Measurements from ENCODE around the gene BBX.

The BBX gene

GRCh38 chr3:107644631-107645030, 121.9 kb downstream of the BBX start:
- in situ Hi-C loops (cut with HindIII; ENCODE audit: low sequenced_read_pairs): no loop called here

GRCh38 chr3:107650788-107651187, 128.0 kb downstream of the BBX start:
- in situ Hi-C loops (cut with HindIII; ENCODE audit: low sequenced_read_pairs): no loop called here

- in situ Hi-C loops (cut with HindIII; ENCODE audit: low sequenced_read_pairs): no loop called here
Measured at GRCh38 chr3:107651782-107652181, 129.0 kb downstream of the BBX start.

- in situ Hi-C loops (cut with HindIII; ENCODE audit: low sequenced_read_pairs): no loop called here
Measured at GRCh38 chr3:107654218-107654617, 131.5 kb downstream of the BBX start.

GRCh38 chr3:107657971-107658370, 135.2 kb downstream of the BBX start:
- in situ Hi-C loops (cut with HindIII; ENCODE audit: low sequenced_read_pairs): no loop called here

GRCh38 chr3:107660306-107660976, 137.7 kb downstream of the BBX start:
- in situ Hi-C loops (cut with HindIII; ENCODE audit: low sequenced_read_pairs): no loop called here

- in situ Hi-C loops (cut with HindIII; ENCODE audit: low sequenced_read_pairs): no loop called here
Measured at GRCh38 chr3:107661447-107662123, 138.8 kb downstream of the BBX start.

- in situ Hi-C loops (cut with HindIII; ENCODE audit: low sequenced_read_pairs): no loop called here
Measured at GRCh38 chr3:107662124-107662507, 139.4 kb downstream of the BBX start.

GRCh38 chr3:107662586-107662985, 139.8 kb downstream of the BBX start:
- in situ Hi-C loops (cut with HindIII; ENCODE audit: low sequenced_read_pairs): no loop called here

- in situ Hi-C loops (cut with HindIII; ENCODE audit: low sequenced_read_pairs): no loop called here
Measured at GRCh38 chr3:107663266-107663665, 140.5 kb downstream of the BBX start.

GRCh38 chr3:107664614-107665013, 141.9 kb downstream of the BBX start:
- in situ Hi-C loops (cut with HindIII; ENCODE audit: low sequenced_read_pairs): no loop called here

GRCh38 chr3:107665351-107665750, 142.6 kb downstream of the BBX start:
- in situ Hi-C loops (cut with HindIII; ENCODE audit: low sequenced_read_pairs): no loop called here

- in situ Hi-C loops (cut with HindIII; ENCODE audit: low sequenced_read_pairs): no loop called here
Measured at GRCh38 chr3:107666853-107667252, 144.1 kb downstream of the BBX start.

GRCh38 chr3:107668416-107668815, 145.7 kb downstream of the BBX start:
- in situ Hi-C loops (cut with HindIII; ENCODE audit: low sequenced_read_pairs): no loop called here

GRCh38 chr3:107668963-107669362, 146.2 kb downstream of the BBX start:
- in situ Hi-C loops (cut with HindIII; ENCODE audit: low sequenced_read_pairs): no loop called here

- in situ Hi-C loops (cut with HindIII; ENCODE audit: low sequenced_read_pairs): no loop called here
Measured at GRCh38 chr3:107669669-107670068, 146.9 kb downstream of the BBX start.

- in situ Hi-C loops (cut with HindIII; ENCODE audit: low sequenced_read_pairs): no loop called here
Measured at GRCh38 chr3:107670986-107671385, 148.2 kb downstream of the BBX start.

- in situ Hi-C loops (cut with HindIII; ENCODE audit: low sequenced_read_pairs): no loop called here
Measured at GRCh38 chr3:107674371-107674770, 151.6 kb downstream of the BBX start.

GRCh38 chr3:107675233-107675900, 152.6 kb downstream of the BBX start:
- in situ Hi-C loops (cut with HindIII; ENCODE audit: low sequenced_read_pairs): no loop called here

- in situ Hi-C loops (cut with HindIII; ENCODE audit: low sequenced_read_pairs): no loop called here
Measured at GRCh38 chr3:107676469-107677309, 153.9 kb downstream of the BBX start.

GRCh38 chr3:107679921-107680320, 157.2 kb downstream of the BBX start:
- in situ Hi-C loops (cut with HindIII; ENCODE audit: low sequenced_read_pairs): no loop called here
